Vagina (tissue), 2 donors: ENCODE measurements around the gene LRFN3.

Source experiments
- POLR2A ChIP-seq, 2 donors: fragments of 450-650 bp; IDR thresholded peaks; one replicate each; pipeline ENCODE4 v1.6.1; 2017; ENCODE audit warnings: antibody characterized with exemption in 2 of 2, mild to moderate bottlenecking in 2 of 2, moderate library complexity in 2 of 2
- POLR2AphosphoS5 ChIP-seq, 2 donors: sonication (generic); formaldehyde crosslinking; IDR thresholded peaks; one replicate each; pipeline ENCODE4 v1.9.0; 2017; ENCODE audit warnings: antibody characterized with exemption in 2 of 2, mild to moderate bottlenecking in 2 of 2, low read depth in 1 of 2; ENCODE audit not compliant: insufficient read depth in 1 of 2
- TF ChIP-seq, protein P1 (sequence below), 3 experiments: fragments of 450-650 bp in 2 of 3; fragments of 200-600 bp in 1 of 3; sonication (generic) in 1 of 3; IDR thresholded peaks; one replicate each; pipeline ENCODE4 v1.5.1; 2017 to 2019; ENCODE audit warnings: antibody characterized with exemption in 3 of 3, mild to moderate bottlenecking in 2 of 3, moderate library complexity in 2 of 3

DNA sequence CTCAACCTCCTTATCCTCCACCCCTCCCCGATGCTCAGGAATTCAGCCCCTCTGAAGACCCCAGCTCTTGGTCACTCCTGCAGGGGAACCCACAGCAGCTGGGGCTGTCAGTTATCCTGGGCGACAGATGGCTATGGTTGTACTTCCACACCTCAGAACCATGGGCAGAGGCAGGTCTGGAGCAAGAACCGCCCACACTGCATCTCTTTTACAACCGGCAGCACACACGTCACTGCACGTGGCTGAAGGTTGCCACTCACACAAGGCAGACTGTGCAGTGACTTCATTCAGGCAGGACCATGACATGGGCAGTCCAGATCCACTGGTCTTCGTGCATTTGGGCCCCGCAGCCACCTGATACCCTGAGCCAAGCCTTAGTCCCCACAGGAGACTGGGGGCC, 37.3 kb downstream of the LRFN3 start:
- TF ChIP-seq POLR2AphosphoS5 (IDR thresholded peaks at IDR 0.05; ENCODE audit: insufficient read depth in 1 of 2, low read depth in 1 of 2) = no peak
- TF ChIP-seq, protein P1, sequence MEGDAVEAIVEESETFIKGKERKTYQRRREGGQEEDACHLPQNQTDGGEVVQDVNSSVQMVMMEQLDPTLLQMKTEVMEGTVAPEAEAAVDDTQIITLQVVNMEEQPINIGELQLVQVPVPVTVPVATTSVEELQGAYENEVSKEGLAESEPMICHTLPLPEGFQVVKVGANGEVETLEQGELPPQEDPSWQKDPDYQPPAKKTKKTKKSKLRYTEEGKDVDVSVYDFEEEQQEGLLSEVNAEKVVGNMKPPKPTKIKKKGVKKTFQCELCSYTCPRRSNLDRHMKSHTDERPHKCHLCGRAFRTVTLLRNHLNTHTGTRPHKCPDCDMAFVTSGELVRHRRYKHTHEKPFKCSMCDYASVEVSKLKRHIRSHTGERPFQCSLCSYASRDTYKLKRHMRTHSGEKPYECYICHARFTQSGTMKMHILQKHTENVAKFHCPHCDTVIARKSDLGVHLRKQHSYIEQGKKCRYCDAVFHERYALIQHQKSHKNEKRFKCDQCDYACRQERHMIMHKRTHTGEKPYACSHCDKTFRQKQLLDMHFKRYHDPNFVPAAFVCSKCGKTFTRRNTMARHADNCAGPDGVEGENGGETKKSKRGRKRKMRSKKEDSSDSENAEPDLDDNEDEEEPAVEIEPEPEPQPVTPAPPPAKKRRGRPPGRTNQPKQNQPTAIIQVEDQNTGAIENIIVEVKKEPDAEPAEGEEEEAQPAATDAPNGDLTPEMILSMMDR (IDR thresholded peaks at IDR 0.05) = no peak
- TF ChIP-seq POLR2A (IDR thresholded peaks at IDR 0.05) = no peak
